Measurements from ENCODE around the gene PLCB3. TPM values are rescaled to one million over a fixed set of nuclear protein-coding genes. Genes with fewer than 3 reads are reported as not detected.
A peak's percentile ranks its signal among the peaks of the same experiment; 100 is the strongest.
"Not testable (repeated sequence)": the region's sequence is repeated elsewhere in the genome, so short reads cannot be mapped to it uniquely, and the experiment has no call there.

Gene PLCB3
- total RNA-seq, 2 experiments from 2014 or later: 19.7 TPM

DNA sequence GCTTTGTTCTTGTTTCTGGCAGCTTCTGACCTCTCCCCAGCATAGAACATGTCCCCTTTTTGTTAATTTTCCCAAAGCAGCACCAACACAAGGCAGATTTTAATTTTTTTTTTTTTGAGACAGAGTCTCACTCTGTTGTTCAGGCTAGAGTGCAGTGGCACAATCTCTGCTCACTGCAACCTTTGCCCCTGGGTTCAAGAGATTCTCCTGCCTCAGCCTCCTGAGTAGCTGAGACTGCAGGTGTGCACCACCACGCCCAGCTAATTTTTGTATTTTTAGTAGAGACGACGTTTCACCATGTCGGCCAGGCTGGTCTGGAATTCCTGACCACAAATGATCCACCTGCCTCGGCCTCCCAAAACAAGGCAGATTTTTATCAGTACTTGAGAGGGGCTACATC lies 56.5 kb downstream of the PLCB3 start:
- ATAC-seq; DNase-seq; H3K27me3 Mint-ChIP-seq (ENCODE audit: low read depth); H3K9me3 Mint-ChIP-seq (ENCODE audit: insufficient read depth): not testable (repeated sequence)
- Mint-ChIP-seq H3K4me1 (ENCODE audit: low read depth) (peaks cover 54% of the 10 kb centered on the region), H3K27ac (peak overlapping the region; percentile 30), H3K4me3 (peak overlapping the region; percentile 22), H3K36me3 (ENCODE audit: low read depth) (peaks cover 28% of the 10 kb centered on the region)
- ChIA-PET CTCF (interaction anchor here (1.3 to 1.9 kb wide), 2 partner anchors 10 to 24 kb away, joined by 4 to 7 read pairs; partner anchors contain the start of genes PRDX5 and TRMT112), POLR2A (interaction anchor here (0.7 to 5.5 kb wide), 2 partner anchors 10 to 1472 kb away, joined by 3 to 39 read pairs; partner anchors contain the start of genes PRDX5 and TRMT112)

DNA sequence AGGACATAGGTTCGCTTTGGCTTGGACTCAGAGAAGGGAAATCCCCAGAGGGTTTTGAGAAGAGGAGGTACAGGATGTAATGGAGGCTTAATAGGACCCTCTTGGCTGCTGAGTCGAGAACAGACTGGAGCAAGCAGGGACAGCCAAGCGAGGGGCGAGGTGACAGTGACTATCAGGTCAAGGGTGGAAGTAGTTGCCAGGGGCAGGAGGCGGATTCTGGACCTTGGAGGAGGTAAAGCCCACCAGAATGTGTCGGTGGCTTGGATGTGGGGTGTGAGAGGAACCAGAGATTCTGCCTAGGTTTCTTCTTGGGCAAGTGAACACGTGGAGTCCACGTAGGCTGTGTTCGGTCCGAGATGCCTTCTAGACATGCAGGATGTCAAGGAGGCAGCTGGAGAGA lies 61.6 kb downstream of the PLCB3 start:
- H3K36me3 Mint-ChIP-seq (ENCODE audit: low read depth): peaks cover 46% of the 10 kb centered on the region
- ChIA-PET POLR2A (no interaction called here), CTCF (interaction anchor here (1.2 to 1.3 kb wide), 2 partner anchors 9 to 19 kb away, joined by 3 to 6 read pairs; no protein-coding TSS in a partner anchor)
- H3K27ac Mint-ChIP-seq: peak overlapping the region; percentile 60
- H3K4me3 Mint-ChIP-seq: no peak overlapping the region
- H3K9me3 Mint-ChIP-seq (ENCODE audit: insufficient read depth): no peaks in the 10 kb centered on the region
- no peak for DNase-seq
- no peak for ATAC-seq
- H3K4me1 Mint-ChIP-seq (ENCODE audit: low read depth): peaks cover 38% of the 10 kb centered on the region
- no peaks in the 10 kb centered on the region for H3K27me3 Mint-ChIP-seq (ENCODE audit: low read depth)

GRCh38 chr11:64313491-64314145 lies 62.3 kb downstream of the PLCB3 start:
- ATAC-seq (no peak), DNase-seq (no peak)
- Mint-ChIP-seq H3K36me3 (ENCODE audit: low read depth) (peaks cover 46% of the 10 kb centered on the region), H3K9me3 (ENCODE audit: insufficient read depth) (no peaks in the 10 kb centered on the region), H3K4me1 (ENCODE audit: low read depth) (peaks cover 43% of the 10 kb centered on the region), H3K27me3 (ENCODE audit: low read depth) (no peaks in the 10 kb centered on the region), H3K27ac (peak overlapping the region; percentile 60), H3K4me3 (no peak overlapping the region)
- CTCF ChIA-PET: interaction anchor here (1.2 to 1.3 kb wide), 2 partner anchors 9 to 18 kb away, joined by 3 to 6 read pairs; no protein-coding TSS in a partner anchor
- POLR2A ChIA-PET: no interaction called here

DNA sequence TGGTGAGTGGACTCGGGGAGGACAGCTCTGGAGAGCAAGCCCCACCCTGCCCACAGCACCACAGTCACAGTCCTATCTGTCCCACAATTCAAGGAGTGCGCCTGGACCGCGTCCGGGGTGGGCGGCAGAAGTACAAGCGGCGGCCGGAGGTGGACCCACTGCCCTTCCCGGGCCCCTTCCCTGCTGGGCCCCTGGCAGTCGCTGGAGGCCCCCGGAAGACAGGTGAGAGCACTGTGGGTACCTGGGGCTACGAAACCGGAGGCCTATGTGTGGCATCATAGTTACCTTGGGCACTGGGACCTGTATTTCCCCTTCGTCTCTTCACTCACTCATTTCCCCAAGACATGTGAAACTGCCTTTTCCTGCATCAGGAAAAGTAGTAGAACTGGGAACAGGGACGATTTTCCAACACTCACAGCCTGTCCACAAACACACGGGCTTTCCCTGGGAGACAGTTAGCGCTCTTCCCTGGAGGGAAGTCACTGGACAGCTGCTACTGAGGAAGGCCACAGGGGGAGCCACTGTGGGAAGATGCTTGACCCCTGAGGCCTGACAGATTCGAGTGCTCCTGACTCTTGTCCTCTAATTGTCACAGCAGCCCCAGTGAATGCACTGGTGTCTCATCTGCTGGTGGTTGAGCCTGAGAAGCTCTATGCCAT lies 62.9 kb downstream of the PLCB3 start:
- Mint-ChIP-seq H3K27me3 (ENCODE audit: low read depth) (no peaks in the 10 kb centered on the region), H3K4me3 (no peak overlapping the region), H3K4me1 (ENCODE audit: low read depth) (peaks cover 49% of the 10 kb centered on the region), H3K27ac (no peak overlapping the region), H3K36me3 (ENCODE audit: low read depth) (peaks cover 45% of the 10 kb centered on the region), H3K9me3 (ENCODE audit: insufficient read depth) (no peaks in the 10 kb centered on the region)
- ATAC-seq (no peak), DNase-seq (no peak)
- POLR2A ChIA-PET: no interaction called here
- CTCF ChIA-PET: no interaction called here

DNA sequence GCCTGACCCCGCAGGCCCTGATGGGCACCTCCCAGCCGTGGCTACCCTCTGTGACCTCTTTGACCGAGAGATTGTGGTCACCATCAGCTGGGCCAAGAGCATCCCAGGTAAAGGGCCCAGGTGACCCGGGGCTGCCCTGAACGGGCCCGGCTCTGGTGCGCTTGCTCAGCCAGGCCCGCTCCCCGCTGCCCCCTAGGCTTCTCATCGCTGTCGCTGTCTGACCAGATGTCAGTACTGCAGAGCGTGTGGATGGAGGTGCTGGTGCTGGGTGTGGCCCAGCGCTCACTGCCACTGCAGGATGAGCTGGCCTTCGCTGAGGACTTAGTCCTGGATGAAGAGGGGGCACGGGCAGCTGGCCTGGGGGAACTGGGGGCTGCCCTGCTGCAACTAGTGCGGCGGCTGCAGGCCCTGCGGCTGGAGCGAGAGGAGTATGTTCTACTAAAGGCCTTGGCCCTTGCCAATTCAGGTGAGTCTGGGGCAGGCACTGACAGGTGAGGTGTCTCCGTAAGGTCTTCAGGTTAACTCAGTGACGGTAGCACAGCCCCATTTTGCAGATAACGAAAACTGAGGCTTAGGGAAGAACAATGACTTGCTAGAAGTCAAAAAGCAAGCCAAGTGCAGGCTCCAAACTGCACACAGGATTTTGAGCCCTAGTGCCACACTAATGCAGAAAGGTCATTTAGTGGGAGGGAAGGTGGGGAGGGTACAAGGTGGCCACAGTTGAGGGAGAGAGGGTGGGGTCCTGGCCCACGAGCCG lies 63.7 kb downstream of the PLCB3 start:
- ChIA-PET POLR2A (no interaction called here), CTCF (no interaction called here)
- H3K27ac Mint-ChIP-seq: peak overlapping the region; percentile 12
- DNase-seq: no peak
- ATAC-seq: no peak
- peaks cover 43% of the 10 kb centered on the region for H3K36me3 Mint-ChIP-seq (ENCODE audit: low read depth)
- H3K9me3 Mint-ChIP-seq (ENCODE audit: insufficient read depth): no peaks in the 10 kb centered on the region
- H3K4me3 Mint-ChIP-seq: no peak overlapping the region
- no peaks in the 10 kb centered on the region for H3K27me3 Mint-ChIP-seq (ENCODE audit: low read depth)
- peaks cover 53% of the 10 kb centered on the region for H3K4me1 Mint-ChIP-seq (ENCODE audit: low read depth)

DNA sequence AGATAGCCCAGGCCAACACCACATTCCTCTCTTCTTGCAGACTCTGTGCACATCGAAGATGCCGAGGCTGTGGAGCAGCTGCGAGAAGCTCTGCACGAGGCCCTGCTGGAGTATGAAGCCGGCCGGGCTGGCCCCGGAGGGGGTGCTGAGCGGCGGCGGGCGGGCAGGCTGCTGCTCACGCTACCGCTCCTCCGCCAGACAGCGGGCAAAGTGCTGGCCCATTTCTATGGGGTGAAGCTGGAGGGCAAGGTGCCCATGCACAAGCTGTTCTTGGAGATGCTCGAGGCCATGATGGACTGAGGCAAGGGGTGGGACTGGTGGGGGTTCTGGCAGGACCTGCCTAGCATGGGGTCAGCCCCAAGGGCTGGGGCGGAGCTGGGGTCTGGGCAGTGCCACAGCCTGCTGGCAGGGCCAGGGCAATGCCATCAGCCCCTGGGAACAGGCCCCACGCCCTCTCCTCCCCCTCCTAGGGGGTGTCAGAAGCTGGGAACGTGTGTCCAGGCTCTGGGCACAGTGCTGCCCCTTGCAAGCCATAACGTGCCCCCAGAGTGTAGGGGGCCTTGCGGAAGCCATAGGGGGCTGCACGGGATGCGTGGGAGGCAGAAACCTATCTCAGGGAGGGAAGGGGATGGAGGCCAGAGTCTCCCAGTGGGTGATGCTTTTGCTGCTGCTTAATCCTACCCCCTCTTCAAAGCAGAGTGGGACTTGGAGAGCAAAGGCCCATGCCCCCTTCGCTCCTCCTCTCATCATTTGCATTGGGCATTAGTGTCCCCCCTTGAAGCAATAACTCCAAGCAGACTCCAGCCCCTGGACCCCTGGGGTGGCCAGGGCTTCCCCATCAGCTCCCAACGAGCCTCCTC lies 64.6 kb downstream of the PLCB3 start:
- Mint-ChIP-seq H3K27ac (peak overlapping the region; percentile 100), H3K4me1 (ENCODE audit: low read depth) (peaks cover 57% of the 10 kb centered on the region), H3K4me3 (peak overlapping the region; percentile 89), H3K36me3 (ENCODE audit: low read depth) (peaks cover 45% of the 10 kb centered on the region)
- DNase-seq; H3K9me3 Mint-ChIP-seq (ENCODE audit: insufficient read depth); ATAC-seq; H3K27me3 Mint-ChIP-seq (ENCODE audit: low read depth): not testable (repeated sequence)
- CTCF ChIA-PET: interaction anchor here (1.0 to 5.3 kb wide), 6 partner anchors 13 to 133 kb away, joined by 3 to 137 read pairs (median 14); partner anchors contain the start of genes ESRRA and FERMT3
- POLR2A ChIA-PET: interaction anchor here (2.5 to 3.9 kb wide), 5 partner anchors 10 to 109 kb away, joined by 18 to 44 read pairs (median 37); partner anchors contain the start of genes CCDC88B, ESRRA and FERMT3

- ATAC-seq (peak; percentile 7), DNase-seq (peak; percentile 59)
- CTCF ChIA-PET: interaction anchor here (0.7 to 5.3 kb wide), 23 partner anchors 8 to 801 kb away, joined by 3 to 137 read pairs (median 5); partner anchors contain the start of genes BAD, CCDC88B, ESRRA and FERMT3
- POLR2A ChIA-PET: interaction anchor here (0.7 to 3.9 kb wide), 18 partner anchors 11 to 509 kb away, joined by 3 to 44 read pairs (median 6); partner anchors contain the start of genes CCDC88B, ESRRA, FERMT3 and PPP1R14B
- Mint-ChIP-seq H3K4me1 (ENCODE audit: low read depth) (peaks cover 55% of the 10 kb centered on the region), H3K9me3 (ENCODE audit: insufficient read depth) (no peaks in the 10 kb centered on the region), H3K36me3 (ENCODE audit: low read depth) (peaks cover 47% of the 10 kb centered on the region), H3K27me3 (ENCODE audit: low read depth) (no peaks in the 10 kb centered on the region), H3K27ac (peak overlapping the region; percentile 100), H3K4me3 (peak overlapping the region; percentile 89)
Measured at GRCh38 chr11:64316672-64317324, 65.5 kb downstream of the PLCB3 start.

GRCh38 chr11:64317325-64317960 lies 66.1 kb downstream of the PLCB3 start, which contains the start of gene TRMT112:
TRMT112 (minus strand) TSS chr11:64317559; CDS start chr11:64317526, 33 bp downstream.
- Mint-ChIP-seq H3K9me3 (ENCODE audit: insufficient read depth) (no peaks in the 10 kb centered on the region), H3K4me3 (peak within 1 kb of the TSS; percentile 89), H3K4me1 (ENCODE audit: low read depth) (peaks cover 54% of the 10 kb centered on the region), H3K27ac (peak within 1 kb of the TSS; percentile 100), H3K36me3 (ENCODE audit: low read depth) (peaks cover 48% of the 10 kb centered on the region), H3K27me3 (ENCODE audit: low read depth) (no peaks in the 10 kb centered on the region)
- DNase-seq: peak; percentile 99
- ChIA-PET CTCF (interaction anchor here (0.6 to 5.3 kb wide), 33 partner anchors 8 to 800 kb away, joined by 3 to 137 read pairs (median 4); partner anchors contain the start of genes BAD, CCDC88B, ESRRA and FERMT3), POLR2A (interaction anchor here (0.7 to 3.9 kb wide), 24 partner anchors 10 to 794 kb away, joined by 3 to 44 read pairs (median 4); partner anchors contain the start of genes BAD, CCDC88B, ESRRA and FERMT3)
- ATAC-seq: peak; percentile 76

DNA sequence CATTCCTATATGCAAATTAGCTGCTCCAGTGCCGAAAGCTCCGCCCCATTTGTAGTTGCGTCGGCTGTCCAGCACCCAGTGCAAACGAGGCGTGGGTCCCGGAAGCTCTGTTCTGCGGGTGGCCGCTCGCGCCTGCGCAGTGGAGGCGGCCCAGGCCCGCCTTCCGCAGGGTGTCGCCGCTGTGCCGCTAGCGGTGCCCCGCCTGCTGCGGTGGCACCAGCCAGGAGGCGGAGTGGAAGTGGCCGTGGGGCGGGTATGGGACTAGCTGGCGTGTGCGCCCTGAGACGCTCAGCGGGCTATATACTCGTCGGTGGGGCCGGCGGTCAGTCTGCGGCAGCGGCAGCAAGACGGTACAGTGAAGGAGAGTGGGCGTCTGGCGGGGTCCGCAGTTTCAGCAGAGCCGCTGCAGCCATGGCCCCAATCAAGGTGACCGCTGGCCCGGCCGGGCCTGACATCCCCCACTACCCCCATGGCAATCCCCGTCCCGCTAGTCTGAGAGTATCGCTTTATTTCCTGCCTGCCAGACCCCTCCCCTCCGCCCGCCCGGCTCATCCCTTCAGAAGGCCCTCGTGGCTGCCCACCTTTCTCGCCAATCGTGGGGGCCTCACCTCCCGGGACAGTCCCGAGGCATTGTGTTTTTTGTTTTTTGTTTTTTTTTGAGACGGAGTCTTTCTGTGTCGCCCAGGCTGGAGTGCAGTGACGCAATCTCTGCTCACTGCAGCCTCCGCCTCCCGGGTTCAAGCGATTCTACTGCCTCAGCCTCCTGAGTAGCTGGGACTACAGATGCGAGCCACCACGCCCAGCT lies 66.8 kb downstream of the PLCB3 start, which contains the start of gene PRDX5:
Gene PRDX5, plus strand, starts transcription at position 161 of the 805 bp plus-strand sequence. Its CDS starts 95 bp downstream, at position 256.
- no peaks in the 10 kb centered on the region for H3K9me3 Mint-ChIP-seq (ENCODE audit: insufficient read depth)
- H3K27me3 Mint-ChIP-seq (ENCODE audit: low read depth): no peaks in the 10 kb centered on the region
- peaks cover 41% of the 10 kb centered on the region for H3K36me3 Mint-ChIP-seq (ENCODE audit: low read depth)

More for the DNA sequence above, 66.8 kb downstream of the PLCB3 start, which contains the start of gene PRDX5:
- POLR2A ChIA-PET: interaction anchor here (0.7 to 3.9 kb wide), 22 partner anchors 9 to 794 kb away, joined by 3 to 44 read pairs (median 4); partner anchors contain the start of genes BAD, CCDC88B, ESRRA and FERMT3
- DNase-seq (peak; percentile 96), ATAC-seq (peak; percentile 80)
- Mint-ChIP-seq H3K27ac (peak within 1 kb of the TSS; percentile 100), H3K4me1 (ENCODE audit: low read depth) (peaks cover 47% of the 10 kb centered on the region), H3K4me3 (peak within 1 kb of the TSS; percentile 89)
- CTCF ChIA-PET: interaction anchor here (0.6 to 5.3 kb wide), 31 partner anchors 9 to 481 kb away, joined by 3 to 137 read pairs (median 4); partner anchors contain the start of genes BAD, CCDC88B, ESRRA and FERMT3
